NCI-H146 treated with DMSO at 0.1 percent for 48 hours (cell line): ENCODE data around the gene ADAMTS15.
A peak's percentile ranks its signal among the peaks of the same experiment; 100 is the strongest.

Source experiments
- DNase-seq: peaks from one replicate; lab custom pipeline; 2025; ENCODE audit not compliant: unreplicated experiment; lab: John Stamatoyannopoulos, UW

ADAMTS15 gene

DNA sequence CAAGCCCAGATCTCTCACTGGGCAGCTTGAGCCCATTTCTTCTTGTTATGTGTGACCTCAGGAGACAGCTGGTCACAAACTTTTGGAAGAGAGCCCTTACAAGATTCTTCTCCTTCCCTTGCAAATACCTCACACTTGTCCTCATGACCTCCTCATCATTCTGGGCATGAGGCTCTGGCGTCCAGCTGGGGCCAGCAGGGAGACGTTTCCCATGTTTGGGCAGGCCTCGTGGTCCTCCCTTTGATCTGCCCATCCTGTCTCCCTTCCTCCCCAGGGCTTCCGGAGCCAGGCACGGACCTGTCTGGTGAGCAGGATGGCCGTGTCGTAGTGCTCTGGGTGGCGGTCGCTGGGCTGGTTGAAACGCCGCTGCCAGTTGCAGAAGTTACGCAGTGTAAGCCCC is 29.7 kb upstream of the ADAMTS15 start:
- DNase-seq = no peak

GRCh38 chr11:130420478-130421198 is 27.8 kb upstream of the ADAMTS15 start:
- no peak for DNase-seq

DNA sequence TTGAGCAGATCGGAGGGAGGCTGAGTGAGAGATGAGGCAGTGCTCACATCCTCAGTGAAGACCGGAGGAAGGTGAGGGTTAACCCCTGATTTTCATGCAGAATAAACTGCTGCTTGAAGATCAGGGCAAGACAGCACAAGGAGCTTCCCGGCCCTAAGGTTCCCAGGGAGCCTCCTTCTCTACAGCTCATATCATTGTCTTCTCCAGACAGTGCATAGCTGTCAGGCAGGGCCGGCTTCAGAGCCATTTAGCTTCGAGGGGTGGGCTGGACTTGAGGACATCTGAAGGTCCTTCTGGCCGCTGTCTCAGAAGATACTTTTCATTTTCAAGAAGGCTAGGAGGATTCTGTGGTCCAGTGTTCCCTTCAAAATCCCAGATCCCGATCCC is 27.3 kb upstream of the ADAMTS15 start:
- no peak for DNase-seq

DNA sequence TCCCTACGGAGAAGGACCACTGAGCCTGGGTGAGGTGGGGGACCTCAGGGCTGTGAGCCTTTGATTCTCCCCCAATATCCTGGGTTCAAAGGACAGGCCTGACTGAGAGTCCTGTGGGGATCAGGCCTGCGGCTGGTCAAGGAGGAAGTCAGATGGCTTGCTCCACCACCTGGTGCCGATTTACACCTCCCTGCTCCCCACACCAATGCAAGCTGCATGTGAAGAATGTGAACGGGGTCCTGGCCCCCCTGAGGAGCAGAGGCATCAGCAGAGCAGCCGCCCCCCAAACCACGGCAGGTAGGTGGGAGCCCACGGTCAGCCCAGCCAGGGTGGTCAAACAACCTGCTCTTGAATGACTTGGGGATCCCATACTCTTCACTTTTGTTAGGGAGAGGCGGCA is 26.7 kb upstream of the ADAMTS15 start:
- DNase-seq = no peak

- DNase-seq = no peak
Measured at GRCh38 chr11:130422251-130422995, 26.0 kb upstream of the ADAMTS15 start.

- no peak for DNase-seq
Measured at GRCh38 chr11:130423541-130424142, 24.8 kb upstream of the ADAMTS15 start.

GRCh38 chr11:130424613-130425140 is 23.8 kb upstream of the ADAMTS15 start:
- DNase-seq = no peak

DNA sequence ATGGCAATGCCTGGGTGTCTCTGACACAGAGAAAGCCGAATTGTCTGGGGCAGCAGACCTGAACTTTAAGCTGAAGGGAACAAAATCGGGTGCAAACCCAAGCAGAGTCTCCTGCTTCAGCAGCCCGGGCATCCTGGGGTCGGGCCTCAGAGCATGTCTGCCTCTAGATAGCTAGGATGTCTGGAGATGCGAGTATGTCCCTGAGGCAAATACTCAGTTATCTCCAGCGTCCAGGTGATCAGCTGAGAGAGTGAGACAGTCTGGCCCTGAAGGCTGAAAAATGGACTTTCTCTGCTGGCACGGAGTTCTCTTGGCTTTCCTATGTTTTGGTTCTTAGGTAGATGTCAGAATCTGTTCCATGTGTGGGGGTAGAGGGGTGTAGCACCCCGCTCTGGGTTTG is 23.3 kb upstream of the ADAMTS15 start:
- no peak for DNase-seq

- no peak for DNase-seq
Measured at GRCh38 chr11:130426223-130426836, 22.1 kb upstream of the ADAMTS15 start.

- DNase-seq = no peak
Measured at GRCh38 chr11:130426837-130427341, 21.6 kb upstream of the ADAMTS15 start.

DNA sequence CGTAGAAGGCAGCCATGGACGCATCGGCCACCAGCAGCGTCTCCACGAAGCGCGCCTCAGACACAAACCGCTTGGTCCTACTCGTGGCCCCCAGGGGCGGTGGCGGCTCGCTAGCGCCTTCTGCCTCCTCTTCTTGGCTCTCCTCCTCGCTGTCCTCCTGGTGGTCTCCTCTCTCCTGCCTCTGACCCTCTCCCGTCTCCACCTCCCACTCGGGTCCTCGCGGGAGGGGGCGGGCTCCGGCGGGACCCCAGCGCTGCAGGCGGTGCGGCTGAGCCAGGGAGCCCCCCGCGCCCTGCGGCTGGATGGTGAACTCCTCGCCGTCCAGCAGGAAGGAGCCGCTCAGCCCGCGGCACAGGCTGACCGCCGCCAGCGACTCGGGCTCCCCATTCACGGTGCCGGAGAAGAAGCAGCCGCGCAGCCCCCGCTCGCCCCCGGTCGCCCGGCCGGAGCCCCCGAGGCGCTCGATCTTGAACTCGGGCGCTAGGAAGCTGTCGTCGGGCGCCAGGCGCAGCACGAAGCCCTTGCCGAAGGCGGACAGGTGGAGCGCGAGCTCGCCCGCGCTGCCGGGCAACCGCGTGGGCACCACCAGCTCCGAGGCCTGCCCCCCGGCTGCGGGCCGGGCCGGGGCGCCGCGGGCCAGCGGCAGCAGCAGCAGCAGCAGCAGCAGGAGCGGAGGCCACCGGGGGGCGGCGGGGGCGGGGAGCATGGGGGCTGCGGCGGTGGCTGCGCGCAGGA is 20.7 kb upstream of the ADAMTS15 start:
- DNase-seq = no peak

DNA sequence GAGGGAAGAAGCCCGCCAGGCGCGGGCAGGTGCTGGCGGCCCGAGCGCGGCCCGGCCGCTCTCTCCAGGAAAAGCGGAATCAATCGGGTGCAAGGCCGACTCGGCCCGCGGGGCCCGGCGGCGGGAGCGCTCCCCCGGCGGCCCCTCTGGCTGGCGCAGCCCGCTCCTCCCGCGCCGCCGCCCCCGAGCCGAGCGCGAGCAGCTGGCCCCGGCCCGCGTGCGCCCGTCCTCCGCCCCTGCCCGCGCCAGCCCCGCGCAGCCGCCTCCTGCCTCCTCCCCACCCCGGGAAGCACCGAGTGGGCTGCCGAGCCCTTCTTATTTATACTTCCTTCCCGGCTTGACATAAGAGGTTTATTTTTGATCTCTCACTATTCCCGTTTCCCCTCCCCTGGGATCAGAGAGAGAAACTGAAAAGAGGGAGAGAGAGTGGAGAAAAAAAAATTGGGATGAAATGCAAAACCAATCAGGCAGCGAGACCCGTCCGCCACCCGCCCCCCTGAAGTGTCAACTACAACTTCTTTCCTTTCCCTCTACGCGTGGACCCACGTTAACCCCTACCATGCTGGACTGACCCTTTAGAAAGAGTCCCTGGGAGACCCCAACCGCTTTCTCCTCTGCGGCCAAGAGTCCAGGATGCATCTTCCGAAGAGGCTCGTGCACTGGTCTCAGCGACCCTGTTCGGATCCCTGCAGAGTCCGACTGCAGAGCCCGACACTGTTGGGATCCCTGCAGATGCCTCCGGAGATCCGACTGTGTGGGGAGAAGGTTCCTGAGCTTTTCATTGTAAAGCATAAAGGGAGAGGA is 19.9 kb upstream of the ADAMTS15 start, which contains the start of gene ADAMTS8:
Gene ADAMTS8 (minus strand): TSS at position 294 of the 804 bp plus-strand sequence. CDS start 323 bp downstream, outside the sequence.
- no peak for DNase-seq

- no peak for DNase-seq
Measured at GRCh38 chr11:130429120-130429681, 19.2 kb upstream of the ADAMTS15 start.

DNA sequence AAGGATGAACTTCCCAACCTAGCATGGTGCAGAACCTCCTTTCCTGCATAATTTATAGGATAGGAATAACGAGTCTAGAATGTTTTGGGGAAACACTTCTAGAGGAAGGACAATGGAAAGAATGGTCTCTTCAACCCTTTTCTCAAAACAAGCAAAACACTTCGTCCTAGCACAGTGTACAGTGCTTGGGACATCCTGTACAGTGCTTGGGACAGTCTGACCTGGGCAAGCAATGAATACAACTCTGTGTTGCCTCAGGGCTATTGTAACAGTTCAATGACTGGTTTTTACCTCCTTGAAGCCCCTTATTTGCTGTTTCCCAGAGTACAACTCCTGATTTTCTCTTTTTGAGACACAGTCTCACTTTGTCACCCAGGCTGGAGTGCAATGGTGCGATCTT is 18.5 kb upstream of the ADAMTS15 start:
- DNase-seq = no peak

DNA sequence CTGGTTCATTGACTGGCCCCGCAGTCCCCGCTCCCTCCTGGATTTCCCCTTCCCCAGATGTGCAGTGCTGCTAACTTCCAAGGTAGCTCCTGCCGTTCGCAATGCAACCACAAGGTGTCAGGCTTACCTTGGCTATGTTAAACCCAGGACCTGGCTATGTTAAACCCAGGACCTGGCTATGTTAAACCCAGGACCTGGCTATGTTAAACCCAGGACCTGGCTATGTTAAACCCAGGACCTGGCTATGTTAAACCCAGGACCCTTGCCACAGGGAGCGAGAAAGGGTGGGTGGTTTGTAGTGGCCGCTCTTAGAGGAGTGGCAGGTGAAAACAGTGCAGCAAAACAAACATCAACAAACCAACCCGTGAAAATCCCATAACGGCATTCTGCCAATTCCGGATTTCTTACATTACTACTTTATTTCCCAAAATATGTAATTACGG is 17.1 kb upstream of the ADAMTS15 start:
- DNase-seq = no peak

- no peak for DNase-seq
Measured at GRCh38 chr11:130431801-130432200, 16.6 kb upstream of the ADAMTS15 start.

DNA sequence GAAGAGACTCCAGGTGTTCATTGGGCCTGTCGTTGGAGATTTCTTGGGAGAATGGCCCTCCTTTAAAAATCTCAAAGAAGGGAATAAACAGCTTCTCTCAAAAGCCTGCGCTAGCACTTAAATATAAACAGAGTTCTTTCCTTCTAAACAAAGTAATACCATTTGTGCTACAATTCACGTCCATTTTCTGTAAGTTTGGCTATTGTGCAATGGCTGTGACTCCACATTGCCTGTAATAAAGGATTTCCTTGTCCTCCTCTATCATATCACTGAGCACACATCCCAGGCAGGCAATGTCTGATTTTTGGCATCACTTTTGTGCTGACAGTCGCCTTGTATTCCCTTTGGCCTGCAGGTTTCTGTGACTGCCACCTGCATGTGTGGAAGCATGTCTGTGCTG is 15.1 kb upstream of the ADAMTS15 start:
- no peak for DNase-seq

DNA sequence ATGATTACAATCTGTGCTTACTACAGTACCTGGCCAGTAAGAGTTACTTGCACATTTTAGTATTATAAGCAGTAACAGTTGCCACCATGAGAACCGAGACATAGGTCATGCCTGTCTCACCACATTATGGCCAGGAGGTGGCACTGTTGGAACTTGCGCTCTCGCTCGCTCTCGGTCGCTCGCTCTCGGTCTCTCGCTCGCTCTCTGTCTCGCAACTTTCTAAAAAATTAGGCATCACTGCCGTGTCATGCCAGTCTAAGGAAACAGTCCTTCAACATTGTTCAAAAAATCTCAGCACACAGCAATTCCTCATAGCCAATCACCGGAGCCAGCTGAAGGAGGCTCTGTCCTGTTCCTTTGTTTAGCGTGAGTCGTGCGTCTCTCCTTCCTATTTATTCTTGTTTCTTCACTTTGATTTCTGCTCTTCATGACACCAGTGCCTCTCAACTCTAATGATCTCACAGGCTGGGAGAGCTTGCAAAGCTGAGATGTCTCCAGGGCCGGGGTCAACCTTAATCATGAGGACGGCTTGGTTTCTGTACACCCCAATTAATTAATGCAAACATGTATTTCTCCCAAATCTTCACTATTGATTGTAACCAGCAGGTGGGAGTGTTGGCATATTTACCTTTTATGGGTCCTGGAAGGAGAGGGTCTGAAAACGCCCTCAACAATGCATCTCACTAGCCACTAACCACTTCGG is 13.8 kb upstream of the ADAMTS15 start:
- peak; percentile 60 for DNase-seq

- no peak for DNase-seq
Measured at GRCh38 chr11:130435671-130436070, 12.8 kb upstream of the ADAMTS15 start.
